Measurements from ENCODE around the gene MAN1B1.

Gene MAN1B1

DNA sequence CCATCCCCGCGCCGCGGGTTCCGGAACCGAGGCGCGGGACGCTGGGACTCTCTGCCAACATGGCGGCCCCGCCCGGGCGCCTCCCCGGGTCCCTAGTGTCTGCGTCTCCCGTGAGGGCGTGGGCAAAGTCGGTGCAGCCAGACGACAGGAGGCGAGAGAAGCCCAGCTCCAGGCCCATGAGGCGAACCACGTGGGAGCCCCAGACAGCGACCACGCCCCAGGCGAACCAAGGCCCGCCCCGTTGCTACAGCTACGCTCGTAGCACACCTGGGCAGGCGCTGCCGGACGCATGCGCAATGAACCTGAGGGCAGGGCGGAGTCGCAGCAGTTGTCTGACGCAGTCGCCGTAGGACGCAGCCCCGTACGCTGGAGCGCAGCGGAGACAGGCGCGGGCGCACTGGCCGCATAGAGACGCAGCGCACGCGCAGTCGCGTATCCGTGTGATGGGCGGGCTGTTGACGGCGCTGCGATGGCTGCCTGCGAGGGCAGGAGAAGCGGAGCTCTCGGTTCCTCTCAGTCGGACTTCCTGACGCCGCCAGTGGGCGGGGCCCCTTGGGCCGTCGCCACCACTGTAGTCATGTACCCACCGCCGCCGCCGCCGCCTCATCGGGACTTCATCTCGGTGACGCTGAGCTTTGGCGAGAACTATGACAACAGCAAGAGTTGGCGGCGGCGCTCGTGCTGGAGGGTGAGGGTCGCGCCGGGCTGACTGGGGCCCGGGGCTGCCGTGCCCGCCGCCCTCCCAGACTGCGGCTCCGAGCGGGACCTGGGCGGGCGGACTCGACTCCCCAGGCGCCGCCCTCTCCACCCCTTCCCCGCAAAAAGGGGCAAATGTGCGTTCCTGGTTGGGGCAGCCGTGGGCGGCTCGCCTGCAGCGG, at the start of gene MAN1B1:
Gene MAN1B1, plus strand, starts transcription at position 455 of the 878 bp plus-strand sequence. Its CDS starts 15 bp downstream, at position 470.
- peaks cover 14% of the 10 kb centered on the region for H3K36me3 ChIP-seq (ENCODE audit: insufficient read depth, low read depth, low read length)
- peaks cover 4% of the 10 kb centered on the region for H3K4me1 ChIP-seq (ENCODE audit: insufficient read depth, low read length)
- peaks cover 16% of the 10 kb centered on the region for H3K27me3 ChIP-seq (ENCODE audit: insufficient read depth, low read length)
- H3K4me3 ChIP-seq (ENCODE audit: low read length) = peak within 1 kb of the TSS; percentile 88
- H3K9ac ChIP-seq (ENCODE audit: low read depth, low read length) = peak within 1 kb of the TSS; percentile 79; the same call in 1 of the 2 replicates
- no peaks in the 10 kb centered on the region for H3K9me3 ChIP-seq (ENCODE audit: insufficient read depth, low read depth, low read length)
- no peak within 1 kb of the TSS for H3K27ac ChIP-seq (ENCODE audit: low read length)

DNA sequence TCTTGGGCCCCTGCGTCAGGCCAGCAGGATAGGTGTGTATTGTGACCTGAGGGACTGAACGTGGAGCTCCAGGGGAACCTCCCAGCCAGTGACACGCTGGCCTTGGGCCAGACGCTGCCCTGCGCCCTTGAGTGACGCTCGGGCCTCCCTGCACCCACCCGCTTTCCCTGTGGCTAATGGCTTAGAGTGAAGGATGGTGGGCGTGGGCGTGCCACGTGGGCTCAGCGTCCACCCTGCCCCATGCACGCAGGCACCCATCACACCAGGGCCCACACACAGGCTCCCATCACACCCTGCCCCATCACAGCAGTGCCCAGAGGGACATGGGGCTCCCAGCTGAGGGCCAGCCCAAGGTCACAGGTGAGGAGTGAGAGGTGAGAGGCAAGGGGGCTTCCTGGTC, 49.8 kb upstream of the MAN1B1 start:
- Histone ChIP-seq H3K4me1 (ENCODE audit: insufficient read depth, low read length) (no peaks in the 10 kb centered on the region), H3K27ac (ENCODE audit: low read length) (no peak overlapping the region), H3K36me3 (ENCODE audit: insufficient read depth, low read depth, low read length) (no peaks in the 10 kb centered on the region)

DNA sequence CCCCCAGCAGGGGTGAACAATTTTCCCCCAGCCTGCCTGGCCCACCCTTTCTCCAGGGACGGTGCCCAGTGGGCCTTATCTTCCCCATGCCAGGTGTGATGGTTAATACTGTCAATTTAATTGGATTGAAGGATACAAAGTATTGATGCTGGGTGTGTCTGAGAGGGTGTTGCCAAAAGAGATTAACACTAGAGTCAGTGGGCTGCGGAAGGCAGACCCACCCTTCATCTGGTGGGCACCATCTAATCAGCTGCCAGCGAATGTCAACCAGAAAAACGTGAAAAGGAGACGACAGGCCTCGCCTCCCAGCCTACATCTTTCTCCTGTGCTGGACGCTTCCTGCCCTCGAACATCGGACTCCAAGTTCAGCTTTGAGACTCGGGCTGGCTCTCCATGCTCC, 49.3 kb upstream of the MAN1B1 start:
- Histone ChIP-seq H3K9me3 (ENCODE audit: insufficient read depth, low read depth, low read length) (no peaks in the 10 kb centered on the region), H3K9ac (ENCODE audit: low read depth, low read length) (no peak overlapping the region), H3K27me3 (ENCODE audit: insufficient read depth, low read length) (peaks cover 8% of the 10 kb centered on the region; the same call in 1 of the 2 replicates), H3K4me3 (ENCODE audit: low read length) (no peak overlapping the region), H3K4me1 (ENCODE audit: insufficient read depth, low read length) (no peaks in the 10 kb centered on the region), H3K36me3 (ENCODE audit: insufficient read depth, low read depth, low read length) (no peaks in the 10 kb centered on the region), H3K27ac (ENCODE audit: low read length) (no peak overlapping the region)

More for the DNA sequence above, 49.8 kb upstream of the MAN1B1 start:
- H3K4me3 ChIP-seq (ENCODE audit: low read length) = no peak overlapping the region
- peaks cover 8% of the 10 kb centered on the region; the same call in 1 of the 2 replicates for H3K27me3 ChIP-seq (ENCODE audit: insufficient read depth, low read length)
- H3K9ac ChIP-seq (ENCODE audit: low read depth, low read length) = no peak overlapping the region
- H3K9me3 ChIP-seq (ENCODE audit: insufficient read depth, low read depth, low read length) = no peaks in the 10 kb centered on the region

DNA sequence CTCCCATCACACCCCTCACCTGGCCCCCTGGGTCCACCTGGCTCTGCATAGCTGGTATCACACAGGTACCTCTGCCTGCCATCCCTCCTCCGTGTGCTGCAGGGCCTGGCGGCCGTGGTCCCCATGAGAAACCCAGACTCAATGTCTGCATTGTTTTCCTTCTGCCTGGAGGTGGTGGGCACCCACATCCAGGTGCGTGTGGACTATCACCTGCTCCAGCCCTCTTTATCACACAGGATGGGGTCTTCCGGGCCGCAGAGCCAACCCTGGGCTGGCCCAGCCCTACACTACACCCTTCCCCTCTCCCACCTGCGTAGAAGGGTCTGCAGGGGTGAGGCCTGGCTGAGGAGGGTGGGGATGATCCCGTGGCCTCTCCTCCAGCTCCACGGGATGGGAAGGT, 47.9 kb upstream of the MAN1B1 start:
- H3K27me3 ChIP-seq (ENCODE audit: insufficient read depth, low read length) = peaks cover 13% of the 10 kb centered on the region
- H3K4me3 ChIP-seq (ENCODE audit: low read length) = no peak overlapping the region
- H3K27ac ChIP-seq (ENCODE audit: low read length) = no peak overlapping the region
- no peaks in the 10 kb centered on the region for H3K9me3 ChIP-seq (ENCODE audit: insufficient read depth, low read depth, low read length)
- no peak overlapping the region for H3K9ac ChIP-seq (ENCODE audit: low read depth, low read length)
- H3K36me3 ChIP-seq (ENCODE audit: insufficient read depth, low read depth, low read length) = no peaks in the 10 kb centered on the region
- no peaks in the 10 kb centered on the region for H3K4me1 ChIP-seq (ENCODE audit: insufficient read depth, low read length)

DNA sequence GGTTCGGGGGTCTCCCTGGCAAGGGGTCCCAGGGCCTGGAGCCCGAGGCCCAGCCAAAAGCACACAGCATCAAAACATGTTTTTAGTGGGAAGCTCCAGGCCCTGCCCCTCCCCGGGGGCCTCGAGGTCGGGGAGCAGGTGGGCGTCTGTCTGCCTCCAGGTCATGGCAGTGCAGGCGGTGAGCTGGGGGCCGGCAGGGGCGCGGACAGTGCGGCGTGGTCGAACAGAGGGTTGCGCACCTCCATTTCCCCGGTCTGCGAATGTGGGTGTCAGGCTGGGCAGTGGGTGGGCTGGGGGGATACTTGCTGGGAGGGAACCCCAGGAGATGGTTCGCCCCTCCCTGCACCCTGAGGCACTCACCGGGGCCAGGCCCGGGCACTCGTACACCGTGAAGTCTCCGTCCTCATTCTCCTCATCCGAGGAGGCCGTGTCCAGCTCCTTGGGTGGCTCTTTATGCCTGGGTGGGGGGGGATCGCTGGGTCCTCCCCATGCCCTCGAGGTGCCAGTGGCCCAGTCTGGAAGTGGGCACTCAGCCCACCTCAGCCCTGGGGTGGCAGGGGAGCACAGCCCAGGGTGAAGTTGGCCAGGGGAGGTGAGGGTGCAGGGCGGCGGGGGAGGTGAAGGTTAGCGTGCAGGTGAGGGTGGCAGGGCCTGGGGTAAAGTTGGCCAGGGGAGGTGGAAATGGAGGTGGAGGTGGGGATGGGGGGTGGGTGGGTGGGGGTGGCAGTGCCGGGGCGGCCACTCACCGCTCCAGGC, 47.0 kb upstream of the MAN1B1 start:
- no peaks in the 10 kb centered on the region for H3K4me1 ChIP-seq (ENCODE audit: insufficient read depth, low read length)
- no peaks in the 10 kb centered on the region for H3K36me3 ChIP-seq (ENCODE audit: insufficient read depth, low read depth, low read length)
- no peak overlapping the region for H3K4me3 ChIP-seq (ENCODE audit: low read length)
- H3K9ac ChIP-seq (ENCODE audit: low read depth, low read length) = no peak overlapping the region
- H3K27ac ChIP-seq (ENCODE audit: low read length) = no peak overlapping the region
- peaks cover 17% of the 10 kb centered on the region for H3K27me3 ChIP-seq (ENCODE audit: insufficient read depth, low read length)
- H3K9me3 ChIP-seq (ENCODE audit: insufficient read depth, low read depth, low read length) = no peaks in the 10 kb centered on the region

DNA sequence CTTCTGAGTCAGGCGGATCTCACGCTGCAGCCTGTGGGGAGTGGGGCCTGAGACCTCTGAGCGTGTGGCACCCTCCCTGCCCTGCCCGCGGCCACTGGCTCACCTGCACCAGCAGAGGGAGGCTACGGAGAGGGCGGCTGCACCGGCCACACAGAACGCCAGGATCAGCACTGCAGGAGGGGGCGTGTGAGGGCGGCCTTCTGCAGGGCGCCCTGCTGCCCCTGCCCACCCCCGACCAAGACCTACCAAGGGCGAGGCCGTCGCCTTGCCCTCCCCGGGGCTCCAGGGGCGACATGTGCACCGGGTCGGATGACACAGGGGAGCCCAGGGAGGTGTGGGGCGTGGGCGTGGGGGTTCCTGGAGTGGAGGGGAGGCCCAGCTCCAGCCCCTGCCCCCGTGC, 46.2 kb upstream of the MAN1B1 start:
- Histone ChIP-seq H3K4me3 (ENCODE audit: low read length) (no peak overlapping the region), H3K9me3 (ENCODE audit: insufficient read depth, low read depth, low read length) (no peaks in the 10 kb centered on the region), H3K27ac (ENCODE audit: low read length) (no peak overlapping the region), H3K27me3 (ENCODE audit: insufficient read depth, low read length) (peaks cover 22% of the 10 kb centered on the region), H3K4me1 (ENCODE audit: insufficient read depth, low read length) (no peaks in the 10 kb centered on the region), H3K9ac (ENCODE audit: low read depth, low read length) (no peak overlapping the region), H3K36me3 (ENCODE audit: insufficient read depth, low read depth, low read length) (no peaks in the 10 kb centered on the region)

DNA sequence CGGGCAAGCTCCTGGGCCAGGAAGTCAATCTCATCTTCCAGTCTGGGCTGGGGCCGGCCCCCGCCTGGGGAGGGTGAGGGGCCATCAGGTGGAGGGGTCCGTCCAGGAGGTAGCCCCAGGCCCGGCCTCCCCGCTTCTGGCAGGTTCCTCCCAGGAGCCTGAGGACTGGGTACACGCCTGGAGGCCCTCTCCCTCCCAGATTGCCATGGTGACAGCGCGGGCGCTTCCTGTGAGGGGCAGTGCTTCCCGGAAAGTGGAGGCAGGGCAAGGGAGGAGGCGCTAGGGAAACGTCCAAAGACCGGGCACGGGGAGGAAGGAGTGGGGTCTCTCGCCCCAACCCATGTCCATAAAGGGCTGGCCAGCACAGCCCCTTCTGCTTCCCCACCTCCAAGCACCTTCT, 45.7 kb upstream of the MAN1B1 start:
- H3K4me3 ChIP-seq (ENCODE audit: low read length) = no peak overlapping the region
- H3K4me1 ChIP-seq (ENCODE audit: insufficient read depth, low read length) = no peaks in the 10 kb centered on the region
- peaks cover 22% of the 10 kb centered on the region for H3K27me3 ChIP-seq (ENCODE audit: insufficient read depth, low read length)

DNA sequence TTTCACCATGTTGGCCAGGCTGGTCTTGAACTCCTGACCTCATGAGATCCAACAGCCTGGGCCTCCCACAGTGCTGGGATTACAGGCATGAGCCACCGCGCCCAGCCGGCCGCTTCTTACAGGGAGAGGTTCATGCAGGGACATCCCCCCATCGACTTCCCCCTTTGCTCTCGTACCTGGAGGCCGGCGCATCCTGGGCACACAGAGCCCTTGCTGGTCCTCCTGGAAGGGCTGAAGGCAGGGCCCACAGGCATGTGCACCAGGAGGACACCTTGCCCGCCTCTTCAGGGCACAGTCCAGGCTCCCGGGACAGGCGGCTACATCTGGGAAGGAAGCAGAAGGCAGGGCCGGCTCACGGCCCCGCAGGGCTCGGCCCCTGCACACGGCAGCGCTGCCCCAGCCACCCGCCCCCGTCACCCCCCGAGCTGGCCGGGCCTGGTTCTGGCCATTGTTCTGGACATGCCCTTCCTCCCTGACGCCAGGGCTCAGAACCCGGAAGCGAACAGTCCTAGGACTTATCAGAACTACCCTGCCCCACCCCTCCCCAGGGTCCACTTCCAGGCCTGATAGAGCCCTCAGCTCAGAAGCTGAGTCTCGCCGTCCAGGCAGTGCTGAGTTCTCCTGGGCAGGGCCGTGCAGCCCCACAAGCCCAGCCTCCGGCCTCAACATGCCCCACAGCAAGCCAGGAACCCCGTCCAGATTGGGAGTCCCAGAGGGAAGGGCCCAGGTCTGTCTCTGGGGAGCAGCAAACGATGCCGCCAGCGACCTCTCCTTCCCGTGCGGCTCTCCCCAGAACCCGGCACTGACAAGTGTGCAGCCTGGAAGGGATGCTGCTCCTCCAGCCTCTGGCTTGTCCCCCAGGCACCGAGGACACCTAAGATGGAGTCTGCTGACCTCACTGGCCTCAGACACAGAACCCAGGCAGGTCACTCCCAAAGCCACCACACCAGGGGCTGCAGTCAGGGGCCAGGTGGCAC, 43.7 kb upstream of the MAN1B1 start:
- Histone ChIP-seq H3K4me3 (ENCODE audit: low read length) (no peak overlapping the region), H3K27ac (ENCODE audit: low read length) (no peak overlapping the region), H3K36me3 (ENCODE audit: insufficient read depth, low read depth, low read length) (no peaks in the 10 kb centered on the region), H3K9me3 (ENCODE audit: insufficient read depth, low read depth, low read length) (no peaks in the 10 kb centered on the region), H3K4me1 (ENCODE audit: insufficient read depth, low read length) (no peaks in the 10 kb centered on the region), H3K27me3 (ENCODE audit: insufficient read depth, low read length) (peaks cover 37% of the 10 kb centered on the region), H3K9ac (ENCODE audit: low read depth, low read length) (no peak overlapping the region)

More for the DNA sequence above, 45.7 kb upstream of the MAN1B1 start:
- Histone ChIP-seq H3K36me3 (ENCODE audit: insufficient read depth, low read depth, low read length) (no peaks in the 10 kb centered on the region), H3K9me3 (ENCODE audit: insufficient read depth, low read depth, low read length) (no peaks in the 10 kb centered on the region), H3K9ac (ENCODE audit: low read depth, low read length) (no peak overlapping the region), H3K27ac (ENCODE audit: low read length) (no peak overlapping the region)

DNA sequence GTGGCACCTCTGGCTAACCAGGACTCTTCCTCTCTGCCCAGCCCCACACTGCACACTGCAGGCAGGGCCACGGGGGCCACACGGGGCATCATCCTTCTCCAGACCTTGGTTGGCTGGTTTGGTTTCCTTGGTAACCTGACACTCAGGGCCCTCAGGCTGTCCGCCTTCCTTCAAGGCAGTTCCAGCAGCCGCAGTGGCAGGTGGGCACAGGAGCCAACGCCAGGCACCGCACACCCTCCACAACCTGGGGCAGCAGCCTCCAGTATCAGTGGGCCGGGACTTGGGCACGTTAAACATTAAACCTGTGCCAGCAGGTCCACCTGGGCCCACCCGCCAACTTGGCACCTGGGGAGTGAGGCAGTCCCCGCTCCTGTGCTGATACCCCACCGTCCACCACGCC, 42.7 kb upstream of the MAN1B1 start:
- no peak overlapping the region for H3K4me3 ChIP-seq (ENCODE audit: low read length)
- H3K9me3 ChIP-seq (ENCODE audit: insufficient read depth, low read depth, low read length) = no peaks in the 10 kb centered on the region
- peaks cover 43% of the 10 kb centered on the region for H3K27me3 ChIP-seq (ENCODE audit: insufficient read depth, low read length)
- H3K36me3 ChIP-seq (ENCODE audit: insufficient read depth, low read depth, low read length) = no peaks in the 10 kb centered on the region
- no peaks in the 10 kb centered on the region for H3K4me1 ChIP-seq (ENCODE audit: insufficient read depth, low read length)
- H3K9ac ChIP-seq (ENCODE audit: low read depth, low read length) = no peak overlapping the region
- H3K27ac ChIP-seq (ENCODE audit: low read length) = no peak overlapping the region

DNA sequence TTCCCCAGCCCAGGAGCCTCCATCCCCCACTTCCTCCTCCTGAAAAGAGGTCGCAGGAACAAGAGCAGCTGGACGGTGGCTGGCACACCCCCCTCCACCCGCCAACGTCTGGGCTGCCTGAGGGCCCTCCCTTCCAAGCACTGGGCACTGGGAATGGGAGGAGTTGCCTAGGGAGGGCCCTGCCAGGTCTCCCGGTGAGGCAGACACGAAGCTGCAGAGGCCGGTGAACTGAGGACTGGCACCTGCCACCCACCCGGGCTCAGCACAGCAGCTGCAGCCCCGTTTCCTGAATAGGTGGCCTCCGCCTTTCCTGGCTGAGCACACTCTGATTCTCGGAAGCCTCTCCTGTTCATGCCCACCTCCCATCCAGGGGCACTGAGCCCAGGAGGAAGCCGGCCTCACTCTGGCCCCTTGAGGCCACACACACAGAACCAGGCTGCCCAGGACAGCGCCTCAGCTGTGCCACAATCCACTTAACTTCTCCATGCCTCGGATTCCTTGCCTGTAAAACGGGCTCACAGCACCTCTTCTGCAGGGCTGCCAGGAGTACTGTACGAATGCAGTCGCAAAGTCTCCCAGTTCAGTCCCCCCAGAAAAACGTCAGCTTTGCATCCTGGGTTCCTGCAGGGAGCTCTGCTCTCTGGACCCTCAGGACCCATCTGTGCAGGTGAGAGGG, 42.1 kb upstream of the MAN1B1 start:
- H3K9me3 ChIP-seq (ENCODE audit: insufficient read depth, low read depth, low read length) = no peaks in the 10 kb centered on the region
- H3K9ac ChIP-seq (ENCODE audit: low read depth, low read length) = no peak overlapping the region
- H3K4me1 ChIP-seq (ENCODE audit: insufficient read depth, low read length) = no peaks in the 10 kb centered on the region
- H3K27ac ChIP-seq (ENCODE audit: low read length) = no peak overlapping the region
- peak overlapping the region; percentile 60; the same call in 1 of the 2 replicates for H3K4me3 ChIP-seq (ENCODE audit: low read length)
- no peaks in the 10 kb centered on the region for H3K36me3 ChIP-seq (ENCODE audit: insufficient read depth, low read depth, low read length)
- H3K27me3 ChIP-seq (ENCODE audit: insufficient read depth, low read length) = peaks cover 49% of the 10 kb centered on the region
